B cell (primary cell): ENCODE results near the gene SLC2A2. TPM values are rescaled to one million over a fixed set of nuclear protein-coding genes. Genes with fewer than 3 reads are reported as not detected.

Experiments used
- ATAC-seq: fragments of 200-7000 bp; cut with Tn5 transposase; one replicate; pipeline ENCODE4 v1.10.0; 2021; ENCODE audit warnings: low read depth, mild to moderate bottlenecking, moderate number of reproducible peaks, moderate library complexity
- CTCF ChIA-PET: fragments of 350-600 bp; sonication (Branson Sonifier 250); formaldehyde crosslinking; loops from one replicate; lab custom pipeline; 2021; ENCODE audit warnings: antibody characterized with exemption, inconsistent platforms; lab: Charles Lee
- POLR2A ChIA-PET: fragments of 350-600 bp; sonication (Branson Sonifier 250); formaldehyde crosslinking; loops from one replicate; lab custom pipeline; 2021; ENCODE audit warnings: antibody characterized with exemption; lab: Charles Lee
- DNase-seq: peaks from one replicate; pipeline ENCODE4 v3.0.0; 2013
- H2AFZ ChIP-seq: 2 replicates; pipeline ENCODE4 v1.6.1; 2012; ENCODE audit warnings: mild to moderate bottlenecking, low read depth, low read length; ENCODE audit not compliant: insufficient read depth, poor library complexity, severe bottlenecking
- H3K27ac ChIP-seq, 2 donors: 1 replicate in 1 of 2; 2 replicates in 1 of 2; pipeline ENCODE4 v1.5.1; 2012 to 2013; ENCODE audit warnings: low read length in 2 of 2, mild to moderate bottlenecking in 2 of 2, moderate library complexity in 1 of 2
- H3K27me3 ChIP-seq, 4 experiments: fragments of 200-600 bp in 1 of 4; sonication (generic) in 1 of 4; replicated peaks in 1 of 4; 1 replicate in 2 of 4; 2 replicates in 2 of 4; pipeline versions ENCODE4 v1.6.1 to v1.7.0; 2013 to 2016; ENCODE audit warnings: low read length in 3 of 4, mild to moderate bottlenecking in 2 of 4, mixed read lengths in 1 of 4, moderate library complexity in 1 of 4; ENCODE audit not compliant: insufficient read depth in 4 of 4, control insufficient read depth in 3 of 4; ENCODE audit errors: control extremely low read depth in 1 of 4
- H3K36me3 ChIP-seq, 2 experiments: replicated peaks in 1 of 2; 1 replicate in 1 of 2; 2 replicates in 1 of 2; pipeline versions ENCODE4 v1.6.1 to v1.7.1; 2013; ENCODE audit warnings: low read length in 1 of 2; ENCODE audit not compliant: insufficient read depth in 2 of 2, control insufficient read depth in 1 of 2; ENCODE audit errors: control extremely low read depth in 1 of 2, extremely low read depth in 1 of 2
- H3K4me1 ChIP-seq, 2 donors: fragments of 200-600 bp in 1 of 2; sonication (generic) in 1 of 2; 1 replicate in 1 of 2; 2 replicates in 1 of 2; pipeline versions ENCODE4 v1.5.1 to v1.6.1; 2013 to 2017; ENCODE audit warnings: low read length in 2 of 2; ENCODE audit not compliant: control insufficient read depth in 2 of 2, insufficient read depth in 2 of 2
- H3K4me2 ChIP-seq: replicated peaks from 2 replicates; pipeline ENCODE3; 2012; ENCODE audit warnings: mild to moderate bottlenecking, low read depth, low read length; ENCODE audit not compliant: poor library complexity, severe bottlenecking
- H3K4me3 ChIP-seq, 5 experiments: fragments of 200-600 bp in 1 of 5; sonication (generic) in 1 of 5; 1 replicate in 3 of 5; 2 replicates in 2 of 5; pipeline versions ENCODE4 v1.5.1 to v1.7.0; 2011 to 2016; ENCODE audit warnings: low read length in 4 of 5, mild to moderate bottlenecking in 4 of 5, low read depth in 2 of 5, control low read depth in 1 of 5, moderate library complexity in 1 of 5; ENCODE audit not compliant: insufficient read depth in 1 of 5; ENCODE audit errors: control extremely low read depth in 1 of 5, extremely low read depth in 1 of 5
- H3K79me2 ChIP-seq: fragments of 200-600 bp; sonication (generic); one replicate; pipeline ENCODE4 v1.6.0; 2016; ENCODE audit warnings: low read length; ENCODE audit not compliant: control insufficient read depth, insufficient read depth
- H3K9ac ChIP-seq: fragments of 200-600 bp; sonication (generic); 2 replicates; pipeline ENCODE4 v1.6.1; 2017; ENCODE audit warnings: mild to moderate bottlenecking, low read length, moderate library complexity
- H3K9me3 ChIP-seq, 3 donors: one replicate each; pipeline versions ENCODE4 v1.6.1 to v1.7.1; 2013; ENCODE audit warnings: low read length in 2 of 3; ENCODE audit not compliant: control insufficient read depth in 2 of 3, insufficient read depth in 1 of 3; ENCODE audit errors: control extremely low read depth in 1 of 3
- H4K20me1 ChIP-seq: 2 replicates; pipeline ENCODE4 v1.6.0; 2012; ENCODE audit warnings: mild to moderate bottlenecking, low read length; ENCODE audit not compliant: insufficient read depth, control insufficient read depth, poor library complexity, severe bottlenecking
- H3K27ac Mint-ChIP-seq: one replicate; pipeline ENCODE4 v1.8.0; 2021; ENCODE audit warnings: mixed read lengths
- H3K27me3 Mint-ChIP-seq: one replicate; pipeline ENCODE4 v1.8.0; 2021; ENCODE audit warnings: mixed read lengths
- H3K4me1 Mint-ChIP-seq: one replicate; pipeline ENCODE4 v1.8.0; 2021; ENCODE audit warnings: mixed read lengths
- H3K4me3 Mint-ChIP-seq: one replicate; pipeline ENCODE4 v1.8.0; 2021; ENCODE audit warnings: mixed read lengths
- H3K9me3 Mint-ChIP-seq: one replicate; pipeline ENCODE4 v1.8.0; 2022; ENCODE audit warnings: mixed read lengths; ENCODE audit not compliant: insufficient read depth
- EZH2 ChIP-seq: IDR thresholded peaks from 2 replicates; pipeline ENCODE4 v1.6.1; 2012; ENCODE audit warnings: borderline replicate concordance, low read depth, mild to moderate bottlenecking, moderate library complexity, low read length; ENCODE audit not compliant: insufficient read depth, poor library complexity, severe bottlenecking
- WGBS: methylation state at CpG from one replicate; pipeline ENCODE4 v1.1.5; 2013; ENCODE audit warnings: missing lambda C conversion rate; ENCODE audit not compliant: insufficient coverage; 5-methylcytosine and 5-hydroxymethylcytosine counted together
- intact Hi-C: fragments of 100-400 bp; cut with micrococcal nuclease; formaldehyde crosslinking; loops from one replicate; pipeline ENCODE4 v1.10.0; 2022
- polyA plus RNA-seq: library from polyadenylated mRNA; depleted of rRNA; stranded (reverse); fragments of >200 nt; gene quantifications from 2 replicates; pipeline ENCODE4 v1.2.3, GENCODE V29; 2012
- total RNA-seq, 2 donors: library from RNA; stranded (reverse); fragments of 120-200 nt in 1 of 2; gene quantifications; 1 replicate in 1 of 2; 2 replicates in 1 of 2; pipeline versions ENCODE4 v1.2.3 to v1.2.4, GENCODE V29; 2013 to 2022
- TF ChIP-seq, protein P1 (sequence below): fragments of 200-600 bp; IDR thresholded peaks from one replicate; pipeline ENCODE4 v1.8.0; 2022; ENCODE audit warnings: antibody characterized with exemption, mild to moderate bottlenecking

The SLC2A2 gene
- total and polyA plus RNA-seq, 2 donors (not counting 1 experiment from before 2014, with no cell fraction given), result not detected

DNA sequence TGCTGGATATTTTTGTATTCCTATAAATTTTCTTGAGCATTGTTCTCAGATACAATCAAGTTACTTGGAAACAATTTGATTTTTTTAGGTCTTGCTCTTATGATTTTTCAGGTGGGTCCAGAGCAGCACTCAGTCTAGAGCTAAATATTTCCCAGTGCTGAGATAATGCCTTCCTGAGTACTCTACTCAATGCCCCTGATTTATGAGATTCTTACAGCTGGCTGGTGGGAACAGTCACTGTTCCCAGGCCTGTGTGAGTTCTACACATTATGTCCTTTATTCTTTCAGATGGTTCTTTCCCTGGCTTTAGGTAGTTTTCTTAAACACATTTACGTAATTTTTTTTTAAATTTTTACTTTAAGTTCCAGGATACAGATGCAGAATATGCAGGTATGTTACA is 67.1 kb downstream of the SLC2A2 start:
- Histone ChIP-seq H4K20me1 (no peaks in the 10 kb centered on the region), H3K9ac (no peak overlapping the region), H3K27ac (no peak overlapping the region), H3K9me3 (no peaks in the 10 kb centered on the region), H3K4me1 (no peaks in the 10 kb centered on the region), H3K27me3 (no peaks in the 10 kb centered on the region), H2AFZ (no peak overlapping the region), H3K36me3 (no peaks in the 10 kb centered on the region), H3K4me3 (no peak overlapping the region), H3K79me2 (no peaks in the 10 kb centered on the region), H3K4me2 (no peak overlapping the region)
- no peak for DNase-seq
- no CpG with 5 or more reads among the region's 1 CpG for WGBS
- ChIA-PET CTCF (interaction anchor here (0.7 kb wide), 1 partner anchor 607 kb away, joined by 3 read pairs; no protein-coding TSS in a partner anchor), POLR2A (no interaction called here)
- no peak for ATAC-seq
- intact Hi-C loops, result no loop called here
- H3K4me3 Mint-ChIP-seq, result no peak overlapping the region
- H3K9me3 Mint-ChIP-seq, result no peaks in the 10 kb centered on the region
- peaks cover 14% of the 10 kb centered on the region for H3K27me3 Mint-ChIP-seq
- no peak overlapping the region for H3K27ac Mint-ChIP-seq
- H3K4me1 Mint-ChIP-seq, result no peaks in the 10 kb centered on the region
- TF ChIP-seq, protein P1, sequence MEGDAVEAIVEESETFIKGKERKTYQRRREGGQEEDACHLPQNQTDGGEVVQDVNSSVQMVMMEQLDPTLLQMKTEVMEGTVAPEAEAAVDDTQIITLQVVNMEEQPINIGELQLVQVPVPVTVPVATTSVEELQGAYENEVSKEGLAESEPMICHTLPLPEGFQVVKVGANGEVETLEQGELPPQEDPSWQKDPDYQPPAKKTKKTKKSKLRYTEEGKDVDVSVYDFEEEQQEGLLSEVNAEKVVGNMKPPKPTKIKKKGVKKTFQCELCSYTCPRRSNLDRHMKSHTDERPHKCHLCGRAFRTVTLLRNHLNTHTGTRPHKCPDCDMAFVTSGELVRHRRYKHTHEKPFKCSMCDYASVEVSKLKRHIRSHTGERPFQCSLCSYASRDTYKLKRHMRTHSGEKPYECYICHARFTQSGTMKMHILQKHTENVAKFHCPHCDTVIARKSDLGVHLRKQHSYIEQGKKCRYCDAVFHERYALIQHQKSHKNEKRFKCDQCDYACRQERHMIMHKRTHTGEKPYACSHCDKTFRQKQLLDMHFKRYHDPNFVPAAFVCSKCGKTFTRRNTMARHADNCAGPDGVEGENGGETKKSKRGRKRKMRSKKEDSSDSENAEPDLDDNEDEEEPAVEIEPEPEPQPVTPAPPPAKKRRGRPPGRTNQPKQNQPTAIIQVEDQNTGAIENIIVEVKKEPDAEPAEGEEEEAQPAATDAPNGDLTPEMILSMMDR, result no peak
- no peak for TF ChIP-seq EZH2

DNA sequence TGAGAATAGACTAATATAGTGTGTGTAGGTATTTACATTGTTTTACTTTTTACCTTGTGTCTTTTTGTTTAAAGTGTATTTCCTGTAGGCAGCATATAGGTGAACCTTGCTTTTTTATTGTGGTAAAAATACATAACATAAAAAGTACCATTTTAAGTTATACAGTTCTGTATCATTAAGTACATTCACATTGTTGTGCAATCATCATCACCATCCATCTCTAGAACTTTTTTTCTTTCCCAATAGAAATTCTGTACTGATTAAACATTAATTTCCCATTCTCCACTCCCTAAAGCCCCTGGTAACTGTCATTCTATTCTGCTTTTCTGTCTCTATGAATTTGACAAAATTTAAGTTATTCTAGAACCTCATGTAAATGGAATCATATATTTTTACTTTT is 69.9 kb downstream of the SLC2A2 start:
- ChIA-PET CTCF (no interaction called here), POLR2A (no interaction called here)
- H3K4me1 ChIP-seq, result no peaks in the 10 kb centered on the region
- no peak overlapping the region for H3K4me2 ChIP-seq
- no peaks in the 10 kb centered on the region for H3K79me2 ChIP-seq
- H3K27ac ChIP-seq, result no peak overlapping the region
- no peak for TF ChIP-seq EZH2
- TF ChIP-seq, protein P1, result no peak
- H3K27me3 ChIP-seq, result no peaks in the 10 kb centered on the region
- no peaks in the 10 kb centered on the region for H4K20me1 ChIP-seq
- H3K9ac ChIP-seq, result no peak overlapping the region
- Mint-ChIP-seq H3K27me3 (peaks cover 17% of the 10 kb centered on the region), H3K4me1 (no peaks in the 10 kb centered on the region), H3K4me3 (no peak overlapping the region), H3K27ac (no peak overlapping the region), H3K9me3 (no peaks in the 10 kb centered on the region)
- intact Hi-C loops, result no loop called here
- ATAC-seq (no peak), DNase-seq (no peak)
- no peak overlapping the region for H3K4me3 ChIP-seq
- H3K36me3 ChIP-seq, result no peaks in the 10 kb centered on the region
- H3K9me3 ChIP-seq, result no peaks in the 10 kb centered on the region
- H2AFZ ChIP-seq, result no peak overlapping the region
